Astrocyte of the hippocampus (primary cell): ENCODE data around the gene KCNQ4.

ENCODE experiments used
- DNase-seq: peaks from one replicate; pipeline ENCODE4 v3.0.0; 2011; ENCODE audit warnings: low read depth, low spot score

KCNQ4 gene

DNA sequence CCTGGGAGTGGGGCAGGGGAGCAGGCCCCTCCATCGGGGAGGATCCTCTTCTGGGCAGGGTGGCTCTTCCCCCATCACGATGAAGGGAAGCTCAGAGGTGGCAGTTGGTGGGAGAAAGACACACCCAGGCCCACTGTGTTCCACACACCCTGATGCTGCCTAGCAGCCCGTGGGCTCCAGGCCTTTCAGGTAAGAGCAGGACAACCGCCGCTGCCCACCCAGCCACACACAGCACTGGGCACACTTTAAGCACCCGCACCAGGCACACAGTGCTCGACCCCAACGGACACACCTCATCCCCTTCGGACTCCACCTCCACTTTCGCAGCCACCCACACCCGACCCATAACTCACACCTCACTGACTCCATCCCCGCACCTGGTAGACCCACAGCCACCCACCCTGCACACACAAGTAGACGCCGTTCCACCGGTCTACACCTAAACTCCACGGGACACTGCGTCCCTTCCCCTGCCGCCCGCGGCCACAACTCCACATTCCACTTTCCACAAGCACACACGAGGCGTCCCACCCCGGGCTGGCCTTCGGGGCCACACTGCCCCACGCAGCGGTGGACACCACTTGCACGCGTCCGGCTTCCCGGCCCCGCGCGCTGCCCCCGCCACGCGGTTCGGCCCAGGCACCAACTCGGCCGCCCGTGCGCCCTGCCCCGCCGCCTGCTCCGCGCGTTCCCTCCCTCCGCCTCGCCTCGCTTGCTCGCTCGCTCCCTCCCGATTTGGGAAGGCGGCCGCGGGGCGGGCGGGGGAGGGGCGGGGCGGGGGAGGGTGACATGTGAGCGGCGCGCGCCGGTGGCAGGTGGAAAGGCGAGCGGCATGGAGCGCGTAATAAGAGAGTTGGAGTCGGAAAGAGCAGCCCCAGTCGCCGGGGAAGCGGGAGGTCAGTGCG is at the start of gene KCNQ4:
Gene KCNQ4, plus strand, starts transcription at position 787 of the 905 bp plus-strand sequence. CDS start 307 bp downstream, outside the sequence.
- peak; percentile 41 for DNase-seq

DNA sequence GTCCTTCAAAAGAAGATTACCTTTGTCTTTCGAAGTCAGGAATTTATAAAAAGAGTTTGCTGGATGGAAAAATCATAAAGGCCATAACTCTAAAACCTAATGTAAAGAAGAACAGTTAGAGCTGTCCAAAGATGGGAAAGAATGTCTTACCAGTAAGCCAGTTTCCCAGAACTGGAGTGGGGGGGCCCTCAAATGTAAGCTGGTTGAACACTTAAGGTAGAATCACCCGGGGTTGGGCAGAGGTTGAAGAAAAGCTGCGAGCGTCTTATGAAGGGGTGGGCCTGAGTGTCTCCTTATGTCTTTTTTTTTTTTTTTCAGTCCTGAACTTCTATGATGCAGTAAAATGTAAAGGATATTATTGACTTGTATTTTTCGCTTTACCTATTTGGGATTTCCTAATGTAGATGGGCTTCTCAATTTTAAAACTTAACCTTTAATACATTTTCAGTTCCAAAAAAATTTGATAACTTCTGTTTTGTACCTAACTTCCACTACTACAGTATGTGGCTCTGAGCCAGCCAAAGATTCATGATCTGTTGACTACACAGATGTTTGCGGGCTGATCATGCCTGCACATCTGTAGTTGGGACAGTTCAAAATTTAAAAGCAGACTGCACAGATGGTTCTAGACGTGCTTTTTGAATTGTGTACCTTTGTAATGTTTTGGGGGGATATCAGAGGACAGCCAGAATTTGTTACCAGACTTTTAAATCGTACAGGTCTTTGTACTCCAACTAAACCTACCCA is 48.5 kb upstream of the KCNQ4 start:
- DNase-seq: no peak

DNA sequence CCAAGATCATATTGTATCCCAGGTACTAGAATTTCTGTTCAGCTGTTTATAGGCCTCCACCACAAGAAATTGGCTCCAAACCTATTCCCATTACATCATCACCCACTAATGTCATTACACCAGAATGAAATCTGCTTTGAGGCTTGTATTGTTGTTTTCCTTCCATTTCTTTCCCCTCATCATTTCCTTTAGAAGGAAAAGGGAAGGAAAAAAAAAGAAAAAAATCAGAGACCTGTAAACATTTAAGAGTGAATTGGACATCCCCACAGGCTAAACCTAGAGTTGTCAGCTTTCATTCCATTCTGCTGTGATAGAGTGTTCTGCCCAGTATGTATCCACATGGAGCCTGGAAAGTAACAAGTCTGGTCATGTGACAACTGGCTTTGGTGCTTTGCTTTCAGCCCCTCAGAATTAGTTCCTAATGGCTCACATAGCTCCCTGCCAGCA is 47.5 kb upstream of the KCNQ4 start:
- DNase-seq: peak; percentile 86

DNA sequence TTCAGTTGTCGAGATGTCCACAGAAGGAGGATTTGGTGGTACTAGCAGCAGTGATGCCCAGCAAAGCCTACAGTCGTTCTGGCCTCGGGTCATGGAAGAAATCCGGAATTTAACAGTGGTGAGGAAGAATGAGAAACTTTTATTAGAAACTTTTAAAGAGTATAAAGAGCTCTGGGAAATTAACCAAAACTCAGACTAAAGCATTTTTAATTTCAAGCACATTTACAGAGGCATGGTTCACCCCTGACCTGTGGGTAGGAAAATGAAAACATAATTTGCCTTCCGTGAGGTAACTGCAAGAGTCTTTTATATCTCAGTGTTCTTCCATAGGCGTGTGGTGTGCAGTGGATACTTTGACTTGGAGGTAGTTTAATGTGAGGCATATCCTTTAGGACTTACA is 44.8 kb upstream of the KCNQ4 start:
- DNase-seq: no peak

DNA sequence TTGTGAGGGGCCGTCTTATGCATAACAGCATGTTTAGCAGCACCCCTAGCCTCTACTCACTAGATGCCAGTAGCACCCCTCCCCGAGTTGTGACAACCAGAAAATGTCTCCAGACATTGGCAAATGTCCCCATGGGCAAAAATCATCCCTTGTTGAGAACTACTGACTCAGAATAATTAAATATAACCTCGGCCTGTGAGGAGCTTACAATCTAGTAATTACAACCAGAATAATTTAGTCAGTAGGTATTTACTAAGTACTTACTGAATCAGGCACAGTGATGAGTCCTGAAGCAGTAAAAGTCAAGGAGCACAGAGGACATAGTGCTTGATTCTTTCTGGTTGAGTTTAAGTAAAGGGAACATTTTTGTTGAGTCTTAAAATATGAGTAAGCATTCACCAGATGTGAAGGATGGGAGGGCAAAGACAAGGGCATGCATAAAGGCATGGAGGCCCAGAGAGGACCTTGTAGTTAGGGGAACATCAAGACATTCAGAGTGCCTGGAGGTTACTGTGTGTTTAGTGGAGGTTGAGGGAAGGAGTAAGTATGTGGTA is 44.1 kb upstream of the KCNQ4 start:
- no peak for DNase-seq

DNA sequence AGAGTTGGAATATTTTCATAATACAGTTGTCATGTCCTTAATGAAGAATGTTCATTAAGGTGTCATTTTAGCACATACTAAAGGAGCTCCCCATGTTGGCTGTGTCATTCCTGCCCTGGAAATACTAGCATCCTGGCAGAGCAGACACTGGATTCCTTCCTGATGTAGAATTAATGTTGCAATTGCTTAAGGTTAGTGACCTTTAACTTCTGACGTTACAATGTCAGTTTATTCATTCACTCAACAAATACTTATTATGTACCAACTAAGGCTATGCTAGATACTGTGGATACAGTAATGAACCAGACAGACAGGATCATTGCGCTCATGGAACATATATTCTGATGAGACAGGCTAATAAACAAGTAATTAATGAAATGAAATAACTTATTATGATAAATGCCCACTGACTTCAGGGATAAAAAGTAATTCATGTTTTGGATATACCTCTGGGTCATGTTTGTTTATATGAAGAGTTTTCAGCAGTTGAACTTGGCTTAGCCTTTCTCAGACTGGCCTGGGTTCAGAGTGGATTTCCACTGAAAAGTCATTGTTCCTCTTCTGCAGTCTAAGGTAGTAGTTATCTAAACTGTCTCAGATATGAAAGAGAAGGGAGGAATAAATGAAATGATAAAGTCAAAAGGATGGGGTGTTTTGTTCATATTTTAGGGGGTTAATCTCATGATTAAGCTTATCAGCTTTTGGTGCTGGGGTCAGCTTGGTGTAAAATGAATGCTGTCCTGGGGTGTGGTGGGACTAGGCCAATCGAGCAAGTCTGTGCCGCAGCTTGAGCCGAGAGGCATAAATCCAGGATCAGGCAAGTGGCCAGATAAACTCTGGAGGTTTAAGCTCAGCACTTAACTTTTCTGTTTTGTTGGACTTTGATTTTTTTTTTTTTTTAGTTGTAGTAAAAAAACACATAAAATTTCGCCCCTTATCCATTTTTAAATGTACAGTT is 43.3 kb upstream of the KCNQ4 start:
- no peak for DNase-seq

DNA sequence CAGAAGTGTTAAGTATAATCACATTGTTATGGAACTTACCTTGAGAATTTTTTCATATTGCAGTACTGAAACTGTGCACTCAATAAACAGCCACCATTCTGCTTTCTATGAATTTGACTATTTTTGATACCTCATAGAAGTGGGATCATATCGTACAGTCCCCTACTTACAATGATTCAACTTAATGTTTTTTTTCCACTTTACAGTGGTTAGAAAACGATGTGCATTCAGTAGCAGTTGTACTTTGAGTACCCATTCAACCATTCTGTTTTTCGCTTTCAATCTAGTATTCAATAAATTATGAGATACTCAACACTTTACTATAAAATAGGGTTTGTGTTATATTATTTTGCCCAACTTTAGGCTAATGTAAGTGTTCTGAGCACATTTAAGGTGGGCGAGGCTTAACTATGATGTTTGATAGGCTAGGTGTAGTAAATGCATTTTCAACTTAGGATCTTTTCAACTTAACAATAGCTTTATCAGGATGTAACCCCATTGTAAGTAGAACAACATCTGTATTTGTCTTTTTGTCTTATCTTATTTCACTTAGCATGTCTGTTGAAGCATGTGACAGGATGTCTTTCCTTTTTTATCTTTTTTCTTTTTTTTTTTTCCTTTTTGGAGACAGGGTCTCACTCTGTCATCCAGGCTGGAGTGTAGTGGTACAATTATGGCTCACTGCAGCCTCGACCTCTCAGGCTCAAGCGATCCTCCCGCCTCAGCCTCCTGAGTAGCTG is 42.4 kb upstream of the KCNQ4 start:
- no peak for DNase-seq

DNA sequence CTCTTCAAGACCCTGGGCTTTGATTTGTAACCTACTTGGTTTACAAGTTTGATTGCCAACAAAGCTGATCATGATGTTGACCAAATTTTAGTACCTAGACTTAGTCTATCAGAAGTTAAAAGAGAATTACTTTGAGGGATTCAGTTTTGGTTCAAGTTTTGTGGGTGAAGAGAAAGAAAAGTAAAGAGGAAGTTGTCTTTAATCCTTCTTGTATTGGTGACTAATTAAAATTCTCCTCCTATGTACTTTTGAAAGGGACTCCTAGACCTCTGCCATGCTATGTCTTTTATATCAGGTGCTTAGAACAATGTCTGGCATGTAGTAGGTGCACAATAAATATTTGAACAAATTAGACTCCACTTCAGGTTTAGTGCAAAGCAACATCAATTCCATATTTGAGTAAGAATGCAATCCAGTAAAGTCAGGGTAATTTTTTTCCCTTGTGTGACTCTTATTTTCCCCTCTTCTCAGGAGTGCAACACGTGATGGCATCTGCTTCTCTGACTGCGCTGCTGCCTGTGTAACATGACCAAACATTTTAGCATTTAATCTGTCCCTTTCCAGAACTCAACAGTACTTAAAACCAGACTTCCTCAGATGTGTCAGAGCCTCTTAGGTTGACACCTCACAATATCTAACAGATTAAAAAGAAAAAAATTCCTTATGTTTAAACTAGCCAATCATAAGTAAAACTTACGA is 41.1 kb upstream of the KCNQ4 start:
- DNase-seq: no peak

DNA sequence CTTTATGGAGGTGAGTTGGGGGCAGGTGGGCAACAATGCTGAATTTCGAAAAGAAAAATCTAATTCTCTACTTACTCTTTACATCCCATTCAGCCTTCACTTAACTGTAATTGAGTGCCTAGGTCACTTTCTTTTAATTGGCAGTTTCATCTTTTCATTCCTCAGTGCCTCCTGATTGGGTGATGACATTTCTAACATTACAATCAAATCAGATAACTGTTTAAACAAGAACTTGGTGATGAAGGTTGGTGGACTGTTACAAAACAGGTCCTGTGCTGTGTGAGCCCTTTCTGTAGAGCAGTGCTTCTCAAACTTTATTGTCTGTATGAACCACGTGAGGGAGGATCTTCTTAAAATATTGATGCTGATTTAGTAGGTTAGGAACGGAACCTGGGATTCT is 40.1 kb upstream of the KCNQ4 start:
- no peak for DNase-seq

DNA sequence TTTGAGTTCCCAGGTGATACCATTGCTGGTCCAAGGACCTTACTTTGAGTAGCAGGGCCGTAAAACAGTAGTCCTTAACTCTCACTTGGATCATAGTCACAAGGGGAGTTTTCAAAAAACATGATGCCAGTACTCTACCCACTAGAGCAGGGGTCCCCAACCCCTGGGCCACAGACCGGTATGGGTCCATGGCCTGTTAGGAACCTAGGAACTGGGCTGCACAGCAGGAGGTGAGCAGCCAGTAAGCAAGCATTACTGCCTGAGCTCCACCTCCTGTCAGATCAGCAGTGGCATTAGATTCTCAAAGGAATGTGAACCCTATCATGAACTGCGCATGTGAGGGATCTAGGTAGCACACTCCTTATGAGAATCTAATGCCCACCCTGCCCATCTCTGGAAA is 39.7 kb upstream of the KCNQ4 start:
- DNase-seq: no peak

DNA sequence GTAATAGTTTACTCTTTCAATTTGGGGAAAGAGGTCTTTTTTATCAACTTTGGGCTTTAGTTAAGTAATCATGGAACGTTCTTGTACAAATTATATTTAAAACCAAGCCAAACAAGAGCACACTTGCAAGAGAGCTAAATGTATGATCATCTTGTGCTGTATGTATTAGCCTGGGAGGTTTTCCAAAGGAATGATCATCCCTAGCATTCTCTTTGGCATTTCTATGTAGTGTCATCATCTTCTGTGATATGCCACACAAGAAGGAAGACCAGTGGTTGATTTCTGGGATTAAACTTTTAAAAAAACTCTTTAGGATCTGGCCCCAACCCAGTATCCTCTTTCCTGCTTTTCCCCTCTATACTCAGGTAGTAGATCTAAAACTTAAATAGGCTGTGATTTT is 38.4 kb upstream of the KCNQ4 start:
- DNase-seq: no peak

DNA sequence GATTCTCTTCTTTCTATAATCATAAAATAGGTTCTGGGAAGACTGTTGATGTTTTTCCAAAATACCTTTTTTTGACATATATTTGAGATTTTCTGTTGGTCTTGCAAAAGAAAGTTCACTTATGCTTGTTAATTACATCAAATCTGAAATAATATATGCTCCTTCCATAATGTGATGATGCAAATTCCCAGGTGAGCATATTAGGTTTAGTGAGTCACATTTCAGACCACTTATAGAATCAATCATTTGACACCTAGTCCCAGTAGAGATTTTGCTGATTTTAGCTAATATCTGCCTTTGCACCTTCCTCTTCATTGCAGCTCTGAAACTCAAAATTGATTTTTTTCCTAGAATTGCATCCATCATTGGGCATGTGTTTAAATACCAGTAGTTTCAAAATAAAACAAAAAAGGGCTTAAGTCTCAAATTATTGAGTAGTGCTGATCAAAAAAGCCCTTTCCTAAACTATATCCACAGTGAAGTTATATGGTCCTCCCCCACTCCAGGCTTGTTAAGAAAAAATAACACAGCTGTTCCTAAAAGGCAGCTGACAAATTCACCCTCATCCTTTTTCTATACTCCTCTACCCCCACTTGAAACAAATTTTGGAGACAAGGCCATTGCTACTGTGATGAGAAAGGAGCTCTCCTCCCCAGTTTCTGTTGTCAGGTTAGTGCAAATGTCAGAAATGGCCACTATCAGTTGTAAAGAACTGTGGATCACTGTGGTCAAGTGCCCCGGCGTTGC is 37.1 kb upstream of the KCNQ4 start:
- DNase-seq: no peak

DNA sequence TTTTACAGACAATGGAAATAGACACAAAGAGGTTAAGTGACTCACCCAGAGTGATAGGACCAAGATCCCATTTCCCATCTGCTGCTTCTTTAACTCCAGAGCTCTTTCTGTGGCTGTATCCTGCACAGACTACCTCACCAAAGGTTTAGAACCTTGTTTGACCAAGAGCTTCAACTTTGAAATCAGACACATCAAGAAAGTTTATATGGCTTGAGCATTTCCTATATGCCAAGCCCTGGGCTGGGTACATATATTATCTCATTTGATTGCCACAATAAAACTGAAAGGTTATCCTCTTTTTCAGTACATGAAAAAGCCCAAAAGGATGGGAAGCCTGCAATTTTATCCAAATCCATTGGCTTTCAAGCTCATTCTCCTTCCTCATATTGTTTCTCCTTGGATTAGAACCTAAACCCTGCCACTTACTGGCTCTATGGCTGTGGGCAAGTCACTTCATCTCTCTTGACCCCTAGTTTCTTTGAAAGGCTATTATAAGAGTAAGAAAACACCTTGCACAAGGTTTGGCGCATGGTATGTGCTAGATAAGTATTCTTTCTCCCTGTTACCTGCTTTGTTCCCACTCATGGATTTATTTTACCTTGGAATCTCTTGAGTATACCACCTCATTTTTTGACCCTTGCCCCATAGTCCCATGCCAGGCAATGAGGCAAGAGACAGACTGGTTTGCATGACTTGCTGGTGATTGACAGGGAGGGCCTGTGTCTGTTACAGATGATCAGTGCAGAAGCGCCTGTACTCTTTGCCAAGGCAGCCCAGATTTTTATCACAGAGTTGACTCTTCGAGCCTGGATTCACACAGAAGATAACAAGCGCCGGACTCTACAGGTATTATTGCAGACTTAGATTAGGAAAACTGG is 34.5 kb upstream of the KCNQ4 start:
- DNase-seq: no peak

DNA sequence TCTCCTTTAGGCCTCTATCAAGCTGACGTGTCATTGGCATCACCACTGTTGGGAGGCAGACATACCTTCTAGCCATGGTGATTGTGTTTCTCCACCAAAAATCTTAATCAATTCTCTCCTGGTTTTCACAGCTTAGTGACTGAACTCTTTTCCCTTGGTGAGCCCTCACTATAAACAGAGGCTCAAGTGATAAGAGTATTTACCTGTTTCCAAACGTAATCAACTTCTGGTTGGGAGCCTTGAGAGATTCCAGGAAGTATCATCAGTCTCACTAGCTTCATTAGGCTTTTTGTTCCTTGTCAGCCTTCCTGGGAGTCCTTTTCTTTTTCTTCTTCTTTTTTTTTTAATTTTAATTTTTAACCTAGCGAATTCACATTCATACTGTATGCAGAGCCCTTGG is 33.8 kb upstream of the KCNQ4 start:
- no peak for DNase-seq

DNA sequence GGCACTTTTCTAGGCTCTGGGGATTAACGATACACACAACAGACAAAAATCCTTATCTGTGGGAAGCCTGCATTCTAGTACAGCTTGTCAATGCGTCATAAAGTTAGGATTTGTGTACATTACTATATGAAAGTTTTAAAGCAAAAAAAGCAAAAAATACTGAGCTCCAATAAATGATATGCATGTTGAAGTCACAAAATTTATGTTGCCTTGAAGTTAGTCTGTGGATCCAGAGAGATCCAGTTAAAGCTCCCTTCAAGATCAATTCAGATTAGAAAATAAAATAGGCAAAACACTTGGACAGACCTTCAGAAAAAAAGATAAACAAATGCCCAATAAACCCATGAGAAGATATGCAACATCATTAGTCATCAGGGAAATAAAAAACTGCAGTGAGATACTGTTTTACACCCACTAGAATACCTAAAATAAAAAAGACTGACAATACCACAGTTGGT is 33.1 kb upstream of the KCNQ4 start:
- no peak for DNase-seq

DNA sequence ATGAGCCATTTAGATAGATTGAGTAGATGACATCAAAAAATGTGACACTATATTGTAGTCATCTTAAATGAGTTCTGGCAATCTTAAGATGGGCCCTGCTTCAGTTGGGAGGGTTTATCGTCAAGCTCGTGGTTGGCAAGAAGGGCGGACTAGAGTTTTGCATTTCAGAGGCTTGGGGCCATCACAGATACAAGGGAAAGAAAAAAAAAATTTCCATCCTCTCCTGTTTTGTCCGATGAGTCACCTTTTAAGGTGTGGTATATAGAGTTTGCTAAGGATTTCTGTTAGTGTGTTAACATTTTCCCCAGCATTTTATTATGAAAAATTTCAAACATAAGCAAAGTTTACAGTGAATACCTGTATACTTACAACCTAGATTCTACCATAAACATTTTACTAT is 31.8 kb upstream of the KCNQ4 start:
- no peak for DNase-seq

DNA sequence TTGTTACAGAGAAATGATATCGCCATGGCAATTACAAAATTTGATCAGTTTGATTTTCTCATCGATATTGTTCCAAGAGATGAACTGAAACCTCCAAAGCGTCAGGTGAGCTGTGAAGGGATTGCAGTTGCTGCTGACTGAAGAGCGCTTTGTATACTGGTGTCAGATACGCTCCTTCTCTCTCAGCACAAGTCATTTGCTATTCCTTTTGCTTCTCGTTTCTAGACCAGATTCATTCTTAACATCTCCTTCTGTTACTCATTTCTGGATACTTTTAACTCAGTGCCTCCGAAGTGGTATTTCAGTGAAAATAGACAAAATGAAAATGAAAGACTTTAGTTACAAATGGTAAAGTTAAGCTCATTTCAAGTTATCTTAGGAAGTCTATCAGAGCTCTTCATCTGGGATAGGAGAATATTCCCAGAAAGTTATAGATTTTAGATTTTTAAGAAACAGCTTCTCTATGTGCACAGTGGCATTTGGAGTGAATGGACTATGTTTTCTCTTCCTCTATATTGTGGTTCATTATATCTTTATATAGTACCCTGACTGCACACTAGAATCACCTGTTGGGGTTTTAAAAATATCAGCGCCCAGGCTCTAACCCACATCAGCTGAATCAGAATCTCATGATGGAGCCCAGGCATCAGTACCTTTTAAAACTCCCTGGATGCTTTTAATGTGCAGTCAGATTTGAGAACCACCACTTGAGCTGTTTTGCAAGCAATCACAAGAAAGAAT is 30.3 kb upstream of the KCNQ4 start:
- DNase-seq: no peak

DNA sequence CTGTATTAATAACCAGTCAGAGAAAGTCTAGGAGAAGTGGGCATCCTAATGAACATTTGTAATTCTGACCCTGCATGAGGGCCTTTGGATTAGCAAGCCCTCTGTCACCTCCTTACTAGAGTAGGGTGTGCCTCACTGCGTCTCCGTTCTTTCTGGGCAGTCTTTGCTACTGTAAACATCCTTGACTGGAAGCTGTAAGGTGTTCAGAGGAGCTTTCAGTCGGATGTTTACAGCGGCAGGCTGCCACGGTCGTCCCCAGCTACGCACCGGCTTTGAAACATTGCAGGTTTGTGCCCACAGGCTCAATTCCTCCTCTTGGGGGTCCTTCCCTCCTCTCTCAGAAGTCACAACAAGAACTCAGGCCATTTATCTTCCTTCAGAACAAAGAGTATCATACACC is 29.4 kb upstream of the KCNQ4 start:
- DNase-seq: no peak
